A549 (cell line): ENCODE data around the gene COL12A1. TPM values are rescaled to one million over a fixed set of nuclear protein-coding genes. Genes with fewer than 3 reads are reported as not detected.

Experiments used
- ATAC-seq, 2 experiments: fragments of 200-7000 bp in 1 of 2; fragments of >200 bp in 1 of 2; cut with Nextera tagmentation in 1 of 2; cut with Tn5 transposase in 1 of 2; 3 replicates each; pipeline versions ENCODE4 v1.8.0 to v1.9.1; 2018 to 2020; ENCODE audit warnings: mild to moderate bottlenecking in 1 of 2, moderate library complexity in 1 of 2
- CTCF ChIA-PET: fragments of 300-600 bp; sonication (Branson Sonifier 250); formaldehyde crosslinking; extraction: SDS; loops from one replicate; lab custom pipeline; 2021; ENCODE audit warnings: antibody characterized with exemption, inconsistent platforms; lab: Yijun Ruan, JAX
- POLR2A ChIA-PET: fragments of 350-600 bp; formaldehyde crosslinking; extraction: SDS; loops from one replicate; lab custom pipeline; 2021; ENCODE audit warnings: antibody characterized with exemption, inconsistent platforms; lab: Yijun Ruan, JAX
- DNase-seq, 2 experiments: peaks; one replicate each; pipeline versions ENCODE4 v3.0.0 to v3.0.0-alpha.2; 2011 to 2016; ENCODE audit warnings: low read depth in 1 of 2, low spot score in 1 of 2
- FAIRE-seq: peaks from 2 replicates; lab custom pipeline; 2011; peaks lifted over from hg19 to GRCh38; lab: Jason Lieb, UNC
- H3K27ac ChIP-seq, 2 experiments: fragments of >200 bp; sonication (Bioruptor Twin); formaldehyde crosslinking; 3 replicates each; pipeline ENCODE4 v1.5.1; 2016 to 2017
- H3K4me1 ChIP-seq: fragments of >200 bp; sonication (Bioruptor Twin); formaldehyde crosslinking; 3 replicates; pipeline ENCODE4 v1.6.1; 2016
- H3K4me2 ChIP-seq: fragments of >200 bp; sonication (Bioruptor Twin); formaldehyde crosslinking; 3 replicates; pipeline ENCODE4 v1.6.1; 2016
- H3K4me3 ChIP-seq: fragments of >200 bp; sonication (Bioruptor Twin); formaldehyde crosslinking; 3 replicates; pipeline ENCODE4 v1.5.1; 2016
- H3K9me3 ChIP-seq: fragments of >200 bp; sonication (Bioruptor Twin); formaldehyde crosslinking; 3 replicates; pipeline ENCODE4 v1.6.1; 2016
- BCL3 ChIP-seq: fragments of >200 bp; sonication (Bioruptor Twin); formaldehyde crosslinking; IDR thresholded peaks from 3 replicates; pipeline ENCODE4 v1.6.1; 2016
- EHMT2 ChIP-seq: fragments of 200-600 bp; sonication (generic); IDR thresholded peaks from 2 replicates; pipeline ENCODE4 v1.6.1; 2016; ENCODE audit warnings: antibody characterized with exemption, low read depth, mild to moderate bottlenecking, moderate library complexity
- FOSB ChIP-seq: fragments of 250-450 bp; sonication (Bioruptor Pico); IDR thresholded peaks from 2 replicates; pipeline ENCODE4 v1.5.0; 2020; ENCODE audit warnings: mild to moderate bottlenecking, moderate library complexity
- HEYL ChIP-seq: fragments of 250-450 bp; sonication (Bioruptor Pico); IDR thresholded peaks from 2 replicates; pipeline ENCODE4 v1.8.0; 2021; ENCODE audit warnings: mild to moderate bottlenecking, moderate library complexity
- HOXB13 ChIP-seq: fragments of 250-450 bp; sonication (Bioruptor Pico); IDR thresholded peaks from 2 replicates; pipeline ENCODE4 v1.5.0; 2020; ENCODE audit warnings: low read depth, mild to moderate bottlenecking, moderate library complexity
- HOXB5 ChIP-seq: fragments of 250-450 bp; sonication (Bioruptor Pico); IDR thresholded peaks from 2 replicates; pipeline ENCODE4 v1.5.0; 2020; ENCODE audit warnings: mild to moderate bottlenecking, moderate library complexity
- JUNB ChIP-seq: fragments of >200 bp; sonication (Bioruptor Twin); formaldehyde crosslinking; IDR thresholded peaks from 2 replicates; pipeline ENCODE4 v1.6.1; 2016
- KDM5A ChIP-seq: fragments of 200-600 bp; sonication (generic); IDR thresholded peaks from 2 replicates; pipeline ENCODE4 v1.6.1; 2016; ENCODE audit warnings: antibody characterized with exemption, mild to moderate bottlenecking
- NR3C1 ChIP-seq: fragments of >200 bp; sonication (Bioruptor Twin); formaldehyde crosslinking; IDR thresholded peaks from 3 replicates; pipeline ENCODE4 v1.6.1; 2017
- PBX3 ChIP-seq: IDR thresholded peaks from 2 replicates; pipeline ENCODE4 v1.6.1; 2012
- PHF8 ChIP-seq: fragments of 200-600 bp; sonication (generic); IDR thresholded peaks from 2 replicates; pipeline ENCODE4 v1.6.1; 2016; ENCODE audit warnings: low read depth, mild to moderate bottlenecking, antibody characterized with exemption, moderate library complexity, borderline replicate concordance
- POLR2A ChIP-seq: IDR thresholded peaks from 2 replicates; pipeline ENCODE4 v1.6.1; 2012; ENCODE audit warnings: mild to moderate bottlenecking, low read length
- POLR2AphosphoS2 ChIP-seq: conservative IDR thresholded peaks from 2 replicates; pipeline ENCODE4 v1.6.1; 2012; ENCODE audit warnings: low read length, improper control_type of control experiment, inconsistent platforms
- RAD21 ChIP-seq, 2 experiments: fragments of >200 bp in 1 of 2; sonication (Bioruptor Twin) in 1 of 2; formaldehyde crosslinking in 1 of 2; IDR thresholded peaks in 1 of 2; conservative IDR thresholded peaks in 1 of 2; 2 replicates in 1 of 2; 3 replicates in 1 of 2; pipeline ENCODE4 v1.6.1; 2012 to 2018; ENCODE audit warnings: inconsistent platforms in 1 of 2
- RFX5 ChIP-seq: fragments of 450-650 bp; IDR thresholded peaks from 2 replicates; pipeline ENCODE4 v1.7.1; 2014; ENCODE audit warnings: antibody characterized with exemption, mild to moderate bottlenecking, moderate library complexity
- SMC3 ChIP-seq: fragments of >200 bp; sonication (Bioruptor Twin); formaldehyde crosslinking; IDR thresholded peaks from 3 replicates; pipeline ENCODE4 v1.6.1; 2018; ENCODE audit warnings: inconsistent platforms
- ZC3H11A ChIP-seq: fragments of 450-650 bp; IDR thresholded peaks from 2 replicates; pipeline ENCODE4 v1.6.1; 2014; ENCODE audit warnings: antibody characterized with exemption, mild to moderate bottlenecking
- ZFP36 ChIP-seq: fragments of 450-650 bp; IDR thresholded peaks from 2 replicates; pipeline ENCODE4 v1.6.1; 2014; ENCODE audit warnings: borderline replicate concordance; ENCODE audit not compliant: partially characterized antibody
- ZNF302 ChIP-seq: fragments of 250-450 bp; sonication (Bioruptor Pico); IDR thresholded peaks from 2 replicates; pipeline ENCODE4 v1.9.0; 2021; ENCODE audit warnings: inconsistent platforms, mild to moderate bottlenecking, moderate library complexity
- WGBS: methylation state at CpG from one replicate; pipeline ENCODE4 v1.1.6; 2017; ENCODE audit errors: missing lambda C conversion rate; 5-methylcytosine and 5-hydroxymethylcytosine counted together
- polyA plus RNA-seq, 4 experiments: library from polyadenylated mRNA; depleted of rRNA in 3 of 4; stranded (reverse); fragments of >200 nt; fragmentation: RNase III in 1 of 4; extraction: RNeasy Plus Mini Kit Qiagen cat#74134 plus additional on column Dnase treatment in 1 of 4; gene quantifications; 2 replicates in 3 of 4; 3 replicates in 1 of 4; pipeline ENCODE4 v1.2.3, GENCODE V29; 2011 to 2017
- TF ChIP-seq, protein P1 (sequence below): fragments of 200-600 bp; sonication (generic); IDR thresholded peaks from 2 replicates; pipeline ENCODE4 v1.6.1; 2016; ENCODE audit warnings: antibody characterized with exemption, mild to moderate bottlenecking, moderate library complexity
- TF ChIP-seq, protein P2 (sequence below): IDR thresholded peaks from 2 replicates; pipeline ENCODE4 v1.6.1; 2012; ENCODE audit warnings: low read depth, borderline replicate concordance

The COL12A1 gene
- polyA plus RNA-seq, 2 of the 4 experiments (the other 2 are of a cell fraction): 6.3 to 11.2 TPM

DNA sequence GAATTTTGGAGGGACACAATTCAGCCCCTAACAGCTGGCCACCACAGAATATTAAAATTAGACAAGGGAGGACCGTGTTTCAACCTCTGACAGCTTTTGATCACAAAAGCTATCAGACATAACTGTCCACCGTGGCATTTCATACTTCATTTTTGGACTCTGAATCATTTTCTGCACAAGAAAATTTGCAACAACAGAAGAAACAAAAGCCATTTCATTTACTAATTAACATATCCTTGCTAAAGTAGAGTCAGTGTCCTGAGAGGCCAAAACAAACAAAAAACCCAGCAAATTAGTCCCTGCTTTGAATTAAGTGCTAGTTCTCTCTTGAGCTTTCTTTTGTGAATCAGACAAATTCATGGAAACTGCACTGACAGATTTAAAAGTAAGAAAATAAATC is 17.6 kb upstream of the COL12A1 start:
- 28% methylated on average over 2 of the region's 2 CpGs for WGBS
- H3K4me2 ChIP-seq: no peak overlapping the region
- FAIRE-seq (no peak), DNase-seq (no peak), ATAC-seq (no peak)
- POLR2A ChIA-PET: no interaction called here
- TF ChIP-seq, protein P1, sequence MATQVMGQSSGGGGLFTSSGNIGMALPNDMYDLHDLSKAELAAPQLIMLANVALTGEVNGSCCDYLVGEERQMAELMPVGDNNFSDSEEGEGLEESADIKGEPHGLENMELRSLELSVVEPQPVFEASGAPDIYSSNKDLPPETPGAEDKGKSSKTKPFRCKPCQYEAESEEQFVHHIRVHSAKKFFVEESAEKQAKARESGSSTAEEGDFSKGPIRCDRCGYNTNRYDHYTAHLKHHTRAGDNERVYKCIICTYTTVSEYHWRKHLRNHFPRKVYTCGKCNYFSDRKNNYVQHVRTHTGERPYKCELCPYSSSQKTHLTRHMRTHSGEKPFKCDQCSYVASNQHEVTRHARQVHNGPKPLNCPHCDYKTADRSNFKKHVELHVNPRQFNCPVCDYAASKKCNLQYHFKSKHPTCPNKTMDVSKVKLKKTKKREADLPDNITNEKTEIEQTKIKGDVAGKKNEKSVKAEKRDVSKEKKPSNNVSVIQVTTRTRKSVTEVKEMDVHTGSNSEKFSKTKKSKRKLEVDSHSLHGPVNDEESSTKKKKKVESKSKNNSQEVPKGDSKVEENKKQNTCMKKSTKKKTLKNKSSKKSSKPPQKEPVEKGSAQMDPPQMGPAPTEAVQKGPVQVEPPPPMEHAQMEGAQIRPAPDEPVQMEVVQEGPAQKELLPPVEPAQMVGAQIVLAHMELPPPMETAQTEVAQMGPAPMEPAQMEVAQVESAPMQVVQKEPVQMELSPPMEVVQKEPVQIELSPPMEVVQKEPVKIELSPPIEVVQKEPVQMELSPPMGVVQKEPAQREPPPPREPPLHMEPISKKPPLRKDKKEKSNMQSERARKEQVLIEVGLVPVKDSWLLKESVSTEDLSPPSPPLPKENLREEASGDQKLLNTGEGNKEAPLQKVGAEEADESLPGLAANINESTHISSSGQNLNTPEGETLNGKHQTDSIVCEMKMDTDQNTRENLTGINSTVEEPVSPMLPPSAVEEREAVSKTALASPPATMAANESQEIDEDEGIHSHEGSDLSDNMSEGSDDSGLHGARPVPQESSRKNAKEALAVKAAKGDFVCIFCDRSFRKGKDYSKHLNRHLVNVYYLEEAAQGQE: no peak
- TF ChIP-seq PHF8 (no peak), NR3C1 (no peak), POLR2A (no peak)
- no peaks in the 10 kb centered on the region for H3K4me1 ChIP-seq
- no peak overlapping the region for H3K27ac ChIP-seq
- H3K4me3 ChIP-seq: no peak overlapping the region
- CTCF ChIA-PET: interaction anchor here (1.1 to 3.6 kb wide), 3 partner anchors 12 to 15 kb away, joined by 3 to 18 read pairs (median 5); no protein-coding TSS in a partner anchor
- H3K9me3 ChIP-seq: no peaks in the 10 kb centered on the region

GRCh38 chr6:75222261-75222660 is 16.4 kb upstream of the COL12A1 start:
- Histone ChIP-seq H3K4me2 (no peak overlapping the region), H3K4me1 (0 out of 3 replicates have a peak, but pooled peaks cover 2% of the 10 kb centered on the region), H3K4me3 (no peak overlapping the region), H3K27ac (no peak overlapping the region), H3K9me3 (no peaks in the 10 kb centered on the region)
- CTCF ChIA-PET: interaction anchor here (1.1 to 5.5 kb wide), 3 partner anchors 11 to 13 kb away, joined by 3 to 58 read pairs (median 5); no protein-coding TSS in a partner anchor
- DNase-seq (no peak), ATAC-seq (no peak), FAIRE-seq (no peak)
- TF ChIP-seq SMC3 (no peak), HOXB5 (CRISPR knock-in tag) (no peak), RAD21 (conservative IDR thresholded peaks at IDR 0.05 in 1 of 2, IDR thresholded peaks at IDR 0.05 in 1 of 2) (no peak), ZFP36 (no peak), ZNF302 (no peak)
- POLR2A ChIA-PET: no interaction called here

DNA sequence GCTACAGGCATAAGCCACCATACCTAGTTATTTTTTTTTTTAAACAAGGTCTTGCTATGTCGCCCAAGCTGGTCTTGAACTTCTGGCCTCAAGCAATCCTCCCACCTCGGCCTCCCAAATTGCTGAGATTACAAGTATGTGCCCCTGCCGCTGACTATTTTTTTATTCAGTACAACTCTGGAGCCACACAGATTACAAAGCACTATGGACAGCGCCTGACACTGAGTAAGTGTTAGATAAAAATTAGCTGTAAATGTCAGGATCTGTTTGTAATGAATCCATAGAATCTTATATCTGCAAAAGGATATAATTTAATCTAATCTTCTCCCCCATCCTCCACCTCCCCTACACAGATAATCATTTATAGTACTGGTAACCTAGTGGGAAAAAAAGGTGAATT is 15.3 kb upstream of the COL12A1 start:
- TF ChIP-seq PHF8 (no peak), KDM5A (no peak), JUNB (no peak), RAD21 (conservative IDR thresholded peaks at IDR 0.05 in 1 of 2, IDR thresholded peaks at IDR 0.05 in 1 of 2) (no peak), FOSB (CRISPR knock-in tag) (no peak), POLR2AphosphoS2 (no peak), HOXB13 (CRISPR knock-in tag) (no peak), PBX3 (no peak), ZC3H11A (no peak), BCL3 (no peak), HEYL (CRISPR knock-in tag) (no peak), RFX5 (no peak), EHMT2 (no peak)
- TF ChIP-seq, protein P2, sequence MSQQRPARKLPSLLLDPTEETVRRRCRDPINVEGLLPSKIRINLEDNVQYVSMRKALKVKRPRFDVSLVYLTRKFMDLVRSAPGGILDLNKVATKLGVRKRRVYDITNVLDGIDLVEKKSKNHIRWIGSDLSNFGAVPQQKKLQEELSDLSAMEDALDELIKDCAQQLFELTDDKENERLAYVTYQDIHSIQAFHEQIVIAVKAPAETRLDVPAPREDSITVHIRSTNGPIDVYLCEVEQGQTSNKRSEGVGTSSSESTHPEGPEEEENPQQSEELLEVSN: no peak
- ATAC-seq (no peak), DNase-seq (no peak), FAIRE-seq (no peak)
- H3K27ac ChIP-seq: no peak overlapping the region
- H3K9me3 ChIP-seq: no peaks in the 10 kb centered on the region
- no peak overlapping the region for H3K4me3 ChIP-seq
- POLR2A ChIA-PET: no interaction called here
- 0 out of 3 replicates have a peak, but pooled peaks cover 3% of the 10 kb centered on the region for H3K4me1 ChIP-seq
- no peak overlapping the region for H3K4me2 ChIP-seq
- CTCF ChIA-PET: interaction anchor here (1.5 to 5.5 kb wide), 2 partner anchors 10 to 12 kb away, joined by 4 to 58 read pairs; no protein-coding TSS in a partner anchor
- WGBS: 73% methylated on average over 4 of the region's 4 CpGs
